Loucy (cell line): ENCODE data around the gene UBAP2.

Source experiments
- EZH2phosphoT487 ChIP-seq: fragments of 200-600 bp; IDR thresholded peaks from 2 replicates; pipeline ENCODE4 v1.6.1; 2018; ENCODE audit warnings: antibody characterized with exemption, mild to moderate bottlenecking, moderate library complexity, borderline replicate concordance
- TF ChIP-seq, protein P1 (sequence below): fragments of 200-600 bp; sonication (generic); conservative IDR thresholded peaks from 2 replicates; pipeline ENCODE4 v1.5.1; 2014; ENCODE audit warnings: mild to moderate bottlenecking, antibody characterized with exemption, low read length

DNA sequence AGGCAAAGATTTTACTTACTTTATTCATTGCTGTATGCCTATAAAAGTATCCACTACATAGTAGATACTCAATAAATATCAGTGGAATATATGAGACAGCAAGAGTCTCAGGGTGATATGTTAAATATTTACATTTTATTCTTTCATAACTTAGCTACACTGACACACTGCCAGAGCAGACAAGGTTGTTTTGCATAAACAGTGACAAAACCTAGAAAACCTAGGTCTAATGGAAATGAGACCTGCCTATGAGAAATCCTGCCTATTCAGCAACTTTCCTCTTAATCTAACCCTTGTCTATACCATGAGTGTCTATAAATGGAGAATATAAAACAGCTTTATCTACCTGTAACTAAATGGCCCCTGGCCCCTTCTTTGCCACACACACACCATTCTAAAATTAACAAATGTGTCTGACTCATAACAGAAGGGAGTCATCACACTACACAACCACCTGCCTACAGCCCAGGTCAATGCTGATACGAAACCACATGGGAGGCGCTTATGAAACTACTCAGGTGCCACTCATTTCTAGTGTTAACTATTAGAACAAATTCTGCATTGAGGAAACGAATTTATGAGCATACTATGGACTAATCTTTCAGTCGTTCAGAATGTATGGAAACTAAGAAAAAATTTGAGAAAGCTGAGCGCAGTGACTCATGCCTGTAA lies 60.3 kb downstream of the UBAP2 start:
- no peak for TF ChIP-seq EZH2phosphoT487
- TF ChIP-seq, protein P1, sequence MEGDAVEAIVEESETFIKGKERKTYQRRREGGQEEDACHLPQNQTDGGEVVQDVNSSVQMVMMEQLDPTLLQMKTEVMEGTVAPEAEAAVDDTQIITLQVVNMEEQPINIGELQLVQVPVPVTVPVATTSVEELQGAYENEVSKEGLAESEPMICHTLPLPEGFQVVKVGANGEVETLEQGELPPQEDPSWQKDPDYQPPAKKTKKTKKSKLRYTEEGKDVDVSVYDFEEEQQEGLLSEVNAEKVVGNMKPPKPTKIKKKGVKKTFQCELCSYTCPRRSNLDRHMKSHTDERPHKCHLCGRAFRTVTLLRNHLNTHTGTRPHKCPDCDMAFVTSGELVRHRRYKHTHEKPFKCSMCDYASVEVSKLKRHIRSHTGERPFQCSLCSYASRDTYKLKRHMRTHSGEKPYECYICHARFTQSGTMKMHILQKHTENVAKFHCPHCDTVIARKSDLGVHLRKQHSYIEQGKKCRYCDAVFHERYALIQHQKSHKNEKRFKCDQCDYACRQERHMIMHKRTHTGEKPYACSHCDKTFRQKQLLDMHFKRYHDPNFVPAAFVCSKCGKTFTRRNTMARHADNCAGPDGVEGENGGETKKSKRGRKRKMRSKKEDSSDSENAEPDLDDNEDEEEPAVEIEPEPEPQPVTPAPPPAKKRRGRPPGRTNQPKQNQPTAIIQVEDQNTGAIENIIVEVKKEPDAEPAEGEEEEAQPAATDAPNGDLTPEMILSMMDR = no peak
